Measurements from ENCODE around the gene FAM76B. TPM values are rescaled to one million over a fixed set of nuclear protein-coding genes. Genes with fewer than 3 reads are reported as not detected.

The FAM76B gene
- total and polyA plus RNA-seq, 2 of the 13 experiments (the other 11 are each of a cell fraction or from before 2014, with no cell fraction given), result 20.2 to 24.2 TPM

GRCh38 chr11:95788921-95789505 lies 569 bp downstream of the FAM76B start (continued):
- 0 out of 2 replicates have a peak, but pooled peaks have one; percentile 89 for TF ChIP-seq DZIP1 (CRISPR knock-in tag; IDR thresholded peaks at IDR 0.05)
- no peak for TF ChIP-seq NR2F2 (IDR thresholded peaks at IDR 0.05; ENCODE audit: borderline replicate concordance, low read depth)
- TF ChIP-seq ZNF276 (CRISPR knock-in tag; IDR thresholded peaks at IDR 0.05; ENCODE audit: low read depth), result no peak
- TF ChIP-seq ZNF451 (CRISPR knock-in tag; IDR thresholded peaks at IDR 0.05), result no peak
- peak; percentile 71; the same call in 1 of the 2 replicates for TF ChIP-seq MTERF4 (CRISPR knock-in tag; IDR thresholded peaks at IDR 0.05)
- TF ChIP-seq ZSCAN22 (CRISPR knock-in tag; IDR thresholded peaks at IDR 0.05), result no peak
- peak; percentile 34; the same call in 1 of the 2 replicates for TF ChIP-seq ZSCAN20 (CRISPR knock-in tag; IDR thresholded peaks at IDR 0.05; ENCODE audit: borderline replicate concordance)
- TF ChIP-seq ZBTB3 (CRISPR knock-in tag; IDR thresholded peaks at IDR 0.05; ENCODE audit: borderline replicate concordance, low read depth), result no peak
- no peak for TF ChIP-seq ZUFSP (CRISPR knock-in tag; IDR thresholded peaks at IDR 0.05; ENCODE audit: borderline replicate concordance)
- peak; percentile 3 for TF ChIP-seq ZNF614 (CRISPR knock-in tag; IDR thresholded peaks at IDR 0.05; ENCODE audit: borderline replicate concordance)
- 0 out of 2 replicates have a peak, but pooled peaks have one; percentile 16 for TF ChIP-seq MEF2D (CRISPR knock-in tag; IDR thresholded peaks at IDR 0.05)
- no peak for TF ChIP-seq RFX3 (CRISPR knock-in tag; IDR thresholded peaks at IDR 0.05)
- TF ChIP-seq IRF2 (CRISPR knock-in tag; IDR thresholded peaks at IDR 0.05), result no peak
- TF ChIP-seq TSC22D2 (CRISPR knock-in tag; IDR thresholded peaks at IDR 0.05; ENCODE audit: borderline replicate concordance), result no peak
- TF ChIP-seq PCBP1 (IDR thresholded peaks at IDR 0.05; ENCODE audit: borderline replicate concordance, low read depth, low read length), result no peak
- TF ChIP-seq ZNF224 (CRISPR knock-in tag; IDR thresholded peaks at IDR 0.05), result peak; percentile 51; the same call in 1 of the 2 replicates
- TF ChIP-seq NPAS2 (CRISPR knock-in tag; IDR thresholded peaks at IDR 0.05; ENCODE audit: borderline replicate concordance), result no peak
- no peak; the same call in 1 of the 2 replicates for TF ChIP-seq PHF8 (CRISPR knock-in tag; IDR thresholded peaks at IDR 0.05)
- no peak; the same call in 1 of the 2 replicates for TF ChIP-seq JUN (CRISPR knock-in tag; IDR thresholded peaks at IDR 0.05)
- no peak for TF ChIP-seq ZNF740 (CRISPR knock-in tag; IDR thresholded peaks at IDR 0.05)
- TF ChIP-seq ZNF879 (CRISPR knock-in tag; IDR thresholded peaks at IDR 0.05), result no peak
- no peak for TF ChIP-seq ZNF124 (CRISPR knock-in tag; IDR thresholded peaks at IDR 0.05)
- no peak for TF ChIP-seq FOXK1 (CRISPR knock-in tag; IDR thresholded peaks at IDR 0.05; ENCODE audit: borderline replicate concordance, low read depth)
